Measurements from ENCODE around the gene FAM117A. TPM values are rescaled to one million over a fixed set of nuclear protein-coding genes. Genes with fewer than 3 reads are reported as not detected.

Gene FAM117A
- total RNA-seq, 1 experiment from 2014 or later = 26.2 TPM

DNA sequence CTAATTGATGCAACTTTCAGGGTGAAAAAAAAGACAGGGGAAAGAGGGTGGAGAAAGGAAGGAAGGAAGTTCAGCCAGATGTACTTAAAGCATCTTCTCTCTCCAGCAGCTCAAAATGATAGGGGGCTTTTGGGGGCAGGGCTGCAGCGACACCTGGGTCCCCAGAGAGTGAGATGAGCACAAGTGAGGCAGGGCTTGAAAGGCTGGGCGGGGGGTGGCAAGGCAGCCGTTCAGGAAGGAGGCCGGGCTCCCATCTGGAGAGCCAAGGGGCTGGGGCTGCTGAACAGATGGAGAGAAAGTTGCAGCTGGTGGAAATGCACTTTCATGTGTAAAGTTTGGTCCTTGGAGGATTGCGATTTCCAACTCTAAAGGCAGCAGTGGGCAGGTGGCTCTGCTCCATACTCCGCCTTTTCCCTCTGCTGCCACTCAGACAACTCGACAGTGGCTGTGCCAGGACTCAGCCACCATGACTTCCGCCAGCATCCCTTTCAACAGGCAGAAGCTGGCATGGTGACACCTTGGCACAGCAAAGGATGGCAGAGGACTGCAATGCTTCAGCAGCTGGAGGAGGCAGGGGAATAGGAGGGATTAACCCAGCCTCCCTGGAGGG lies 63.9 kb downstream of the FAM117A start:
- H3K27ac Mint-ChIP-seq = no peak overlapping the region
- POLR2A ChIA-PET = interaction anchor here (1.1 kb wide), 1 partner anchor 64 kb away, joined by 4 read pairs; the partner anchor contains the start of gene FAM117A
- DNase-seq (ENCODE audit: low spot score) (no peak), ATAC-seq (no peak)
- H3K4me3 Mint-ChIP-seq = no peak overlapping the region
- CTCF ChIA-PET = interaction anchor here (0.6 to 10.8 kb wide), 4 partner anchors 8 to 130 kb away, joined by 3 to 99 read pairs (median 8); partner anchors contain the start of genes NXPH3 and SLC35B1
- no peak for TF ChIP-seq ZNF416 (CRISPR knock-in tag; IDR thresholded peaks at IDR 0.05)
- TF ChIP-seq, protein P1, sequence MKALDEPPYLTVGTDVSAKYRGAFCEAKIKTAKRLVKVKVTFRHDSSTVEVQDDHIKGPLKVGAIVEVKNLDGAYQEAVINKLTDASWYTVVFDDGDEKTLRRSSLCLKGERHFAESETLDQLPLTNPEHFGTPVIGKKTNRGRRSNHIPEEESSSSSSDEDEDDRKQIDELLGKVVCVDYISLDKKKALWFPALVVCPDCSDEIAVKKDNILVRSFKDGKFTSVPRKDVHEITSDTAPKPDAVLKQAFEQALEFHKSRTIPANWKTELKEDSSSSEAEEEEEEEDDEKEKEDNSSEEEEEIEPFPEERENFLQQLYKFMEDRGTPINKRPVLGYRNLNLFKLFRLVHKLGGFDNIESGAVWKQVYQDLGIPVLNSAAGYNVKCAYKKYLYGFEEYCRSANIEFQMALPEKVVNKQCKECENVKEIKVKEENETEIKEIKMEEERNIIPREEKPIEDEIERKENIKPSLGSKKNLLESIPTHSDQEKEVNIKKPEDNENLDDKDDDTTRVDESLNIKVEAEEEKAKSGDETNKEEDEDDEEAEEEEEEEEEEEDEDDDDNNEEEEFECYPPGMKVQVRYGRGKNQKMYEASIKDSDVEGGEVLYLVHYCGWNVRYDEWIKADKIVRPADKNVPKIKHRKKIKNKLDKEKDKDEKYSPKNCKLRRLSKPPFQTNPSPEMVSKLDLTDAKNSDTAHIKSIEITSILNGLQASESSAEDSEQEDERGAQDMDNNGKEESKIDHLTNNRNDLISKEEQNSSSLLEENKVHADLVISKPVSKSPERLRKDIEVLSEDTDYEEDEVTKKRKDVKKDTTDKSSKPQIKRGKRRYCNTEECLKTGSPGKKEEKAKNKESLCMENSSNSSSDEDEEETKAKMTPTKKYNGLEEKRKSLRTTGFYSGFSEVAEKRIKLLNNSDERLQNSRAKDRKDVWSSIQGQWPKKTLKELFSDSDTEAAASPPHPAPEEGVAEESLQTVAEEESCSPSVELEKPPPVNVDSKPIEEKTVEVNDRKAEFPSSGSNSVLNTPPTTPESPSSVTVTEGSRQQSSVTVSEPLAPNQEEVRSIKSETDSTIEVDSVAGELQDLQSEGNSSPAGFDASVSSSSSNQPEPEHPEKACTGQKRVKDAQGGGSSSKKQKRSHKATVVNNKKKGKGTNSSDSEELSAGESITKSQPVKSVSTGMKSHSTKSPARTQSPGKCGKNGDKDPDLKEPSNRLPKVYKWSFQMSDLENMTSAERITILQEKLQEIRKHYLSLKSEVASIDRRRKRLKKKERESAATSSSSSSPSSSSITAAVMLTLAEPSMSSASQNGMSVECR (CRISPR knock-in tag; IDR thresholded peaks at IDR 0.05; ENCODE audit: borderline replicate concordance) = no peak
- TF ChIP-seq, protein P2, sequence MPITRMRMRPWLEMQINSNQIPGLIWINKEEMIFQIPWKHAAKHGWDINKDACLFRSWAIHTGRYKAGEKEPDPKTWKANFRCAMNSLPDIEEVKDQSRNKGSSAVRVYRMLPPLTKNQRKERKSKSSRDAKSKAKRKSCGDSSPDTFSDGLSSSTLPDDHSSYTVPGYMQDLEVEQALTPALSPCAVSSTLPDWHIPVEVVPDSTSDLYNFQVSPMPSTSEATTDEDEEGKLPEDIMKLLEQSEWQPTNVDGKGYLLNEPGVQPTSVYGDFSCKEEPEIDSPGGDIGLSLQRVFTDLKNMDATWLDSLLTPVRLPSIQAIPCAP (CRISPR knock-in tag; IDR thresholded peaks at IDR 0.05) = no peak
- no peak for TF ChIP-seq ELF4 (CRISPR knock-in tag; IDR thresholded peaks at IDR 0.05; ENCODE audit: low read depth)
- no peak for TF ChIP-seq CBFB (CRISPR knock-in tag; IDR thresholded peaks at IDR 0.05; ENCODE audit: low read depth)
- TF ChIP-seq NFE2L1 (CRISPR knock-in tag; IDR thresholded peaks at IDR 0.05) = no peak
- TF ChIP-seq GTF2I (CRISPR knock-in tag; conservative IDR thresholded peaks at IDR 0.05) = no peak
- TF ChIP-seq ZNF232 (CRISPR knock-in tag; IDR thresholded peaks at IDR 0.05) = no peak
- TF ChIP-seq MXD4 (CRISPR knock-in tag; IDR thresholded peaks at IDR 0.05; ENCODE audit: borderline replicate concordance) = no peak
- TF ChIP-seq, protein P3, sequence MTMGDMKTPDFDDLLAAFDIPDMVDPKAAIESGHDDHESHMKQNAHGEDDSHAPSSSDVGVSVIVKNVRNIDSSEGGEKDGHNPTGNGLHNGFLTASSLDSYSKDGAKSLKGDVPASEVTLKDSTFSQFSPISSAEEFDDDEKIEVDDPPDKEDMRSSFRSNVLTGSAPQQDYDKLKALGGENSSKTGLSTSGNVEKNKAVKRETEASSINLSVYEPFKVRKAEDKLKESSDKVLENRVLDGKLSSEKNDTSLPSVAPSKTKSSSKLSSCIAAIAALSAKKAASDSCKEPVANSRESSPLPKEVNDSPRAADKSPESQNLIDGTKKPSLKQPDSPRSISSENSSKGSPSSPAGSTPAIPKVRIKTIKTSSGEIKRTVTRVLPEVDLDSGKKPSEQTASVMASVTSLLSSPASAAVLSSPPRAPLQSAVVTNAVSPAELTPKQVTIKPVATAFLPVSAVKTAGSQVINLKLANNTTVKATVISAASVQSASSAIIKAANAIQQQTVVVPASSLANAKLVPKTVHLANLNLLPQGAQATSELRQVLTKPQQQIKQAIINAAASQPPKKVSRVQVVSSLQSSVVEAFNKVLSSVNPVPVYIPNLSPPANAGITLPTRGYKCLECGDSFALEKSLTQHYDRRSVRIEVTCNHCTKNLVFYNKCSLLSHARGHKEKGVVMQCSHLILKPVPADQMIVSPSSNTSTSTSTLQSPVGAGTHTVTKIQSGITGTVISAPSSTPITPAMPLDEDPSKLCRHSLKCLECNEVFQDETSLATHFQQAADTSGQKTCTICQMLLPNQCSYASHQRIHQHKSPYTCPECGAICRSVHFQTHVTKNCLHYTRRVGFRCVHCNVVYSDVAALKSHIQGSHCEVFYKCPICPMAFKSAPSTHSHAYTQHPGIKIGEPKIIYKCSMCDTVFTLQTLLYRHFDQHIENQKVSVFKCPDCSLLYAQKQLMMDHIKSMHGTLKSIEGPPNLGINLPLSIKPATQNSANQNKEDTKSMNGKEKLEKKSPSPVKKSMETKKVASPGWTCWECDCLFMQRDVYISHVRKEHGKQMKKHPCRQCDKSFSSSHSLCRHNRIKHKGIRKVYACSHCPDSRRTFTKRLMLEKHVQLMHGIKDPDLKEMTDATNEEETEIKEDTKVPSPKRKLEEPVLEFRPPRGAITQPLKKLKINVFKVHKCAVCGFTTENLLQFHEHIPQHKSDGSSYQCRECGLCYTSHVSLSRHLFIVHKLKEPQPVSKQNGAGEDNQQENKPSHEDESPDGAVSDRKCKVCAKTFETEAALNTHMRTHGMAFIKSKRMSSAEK (CRISPR knock-in tag; IDR thresholded peaks at IDR 0.05; ENCODE audit: borderline replicate concordance) = no peak
- no peak for TF ChIP-seq NR2C2 (CRISPR knock-in tag; IDR thresholded peaks at IDR 0.05)
- TF ChIP-seq, protein P4, sequence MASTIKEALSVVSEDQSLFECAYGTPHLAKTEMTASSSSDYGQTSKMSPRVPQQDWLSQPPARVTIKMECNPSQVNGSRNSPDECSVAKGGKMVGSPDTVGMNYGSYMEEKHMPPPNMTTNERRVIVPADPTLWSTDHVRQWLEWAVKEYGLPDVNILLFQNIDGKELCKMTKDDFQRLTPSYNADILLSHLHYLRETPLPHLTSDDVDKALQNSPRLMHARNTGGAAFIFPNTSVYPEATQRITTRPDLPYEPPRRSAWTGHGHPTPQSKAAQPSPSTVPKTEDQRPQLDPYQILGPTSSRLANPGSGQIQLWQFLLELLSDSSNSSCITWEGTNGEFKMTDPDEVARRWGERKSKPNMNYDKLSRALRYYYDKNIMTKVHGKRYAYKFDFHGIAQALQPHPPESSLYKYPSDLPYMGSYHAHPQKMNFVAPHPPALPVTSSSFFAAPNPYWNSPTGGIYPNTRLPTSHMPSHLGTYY (CRISPR knock-in tag; IDR thresholded peaks at IDR 0.05) = no peak
- TF ChIP-seq ZNF138 (CRISPR knock-in tag; conservative IDR thresholded peaks at IDR 0.05) = no peak
- no peak for TF ChIP-seq RELA (CRISPR knock-in tag; IDR thresholded peaks at IDR 0.05; ENCODE audit: borderline replicate concordance)
- no peak for TF ChIP-seq JUN (CRISPR knock-in tag; IDR thresholded peaks at IDR 0.05)
- TF ChIP-seq, protein P5, sequence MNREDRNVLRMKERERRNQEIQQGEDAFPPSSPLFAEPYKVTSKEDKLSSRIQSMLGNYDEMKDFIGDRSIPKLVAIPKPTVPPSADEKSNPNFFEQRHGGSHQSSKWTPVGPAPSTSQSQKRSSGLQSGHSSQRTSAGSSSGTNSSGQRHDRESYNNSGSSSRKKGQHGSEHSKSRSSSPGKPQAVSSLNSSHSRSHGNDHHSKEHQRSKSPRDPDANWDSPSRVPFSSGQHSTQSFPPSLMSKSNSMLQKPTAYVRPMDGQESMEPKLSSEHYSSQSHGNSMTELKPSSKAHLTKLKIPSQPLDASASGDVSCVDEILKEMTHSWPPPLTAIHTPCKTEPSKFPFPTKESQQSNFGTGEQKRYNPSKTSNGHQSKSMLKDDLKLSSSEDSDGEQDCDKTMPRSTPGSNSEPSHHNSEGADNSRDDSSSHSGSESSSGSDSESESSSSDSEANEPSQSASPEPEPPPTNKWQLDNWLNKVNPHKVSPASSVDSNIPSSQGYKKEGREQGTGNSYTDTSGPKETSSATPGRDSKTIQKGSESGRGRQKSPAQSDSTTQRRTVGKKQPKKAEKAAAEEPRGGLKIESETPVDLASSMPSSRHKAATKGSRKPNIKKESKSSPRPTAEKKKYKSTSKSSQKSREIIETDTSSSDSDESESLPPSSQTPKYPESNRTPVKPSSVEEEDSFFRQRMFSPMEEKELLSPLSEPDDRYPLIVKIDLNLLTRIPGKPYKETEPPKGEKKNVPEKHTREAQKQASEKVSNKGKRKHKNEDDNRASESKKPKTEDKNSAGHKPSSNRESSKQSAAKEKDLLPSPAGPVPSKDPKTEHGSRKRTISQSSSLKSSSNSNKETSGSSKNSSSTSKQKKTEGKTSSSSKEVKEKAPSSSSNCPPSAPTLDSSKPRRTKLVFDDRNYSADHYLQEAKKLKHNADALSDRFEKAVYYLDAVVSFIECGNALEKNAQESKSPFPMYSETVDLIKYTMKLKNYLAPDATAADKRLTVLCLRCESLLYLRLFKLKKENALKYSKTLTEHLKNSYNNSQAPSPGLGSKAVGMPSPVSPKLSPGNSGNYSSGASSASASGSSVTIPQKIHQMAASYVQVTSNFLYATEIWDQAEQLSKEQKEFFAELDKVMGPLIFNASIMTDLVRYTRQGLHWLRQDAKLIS (CRISPR knock-in tag; IDR thresholded peaks at IDR 0.05; ENCODE audit: borderline replicate concordance) = no peak
- TF ChIP-seq ZBTB21 (CRISPR knock-in tag; IDR thresholded peaks at IDR 0.05; ENCODE audit: borderline replicate concordance) = no peak
- TF ChIP-seq SMAD4 (CRISPR knock-in tag; IDR thresholded peaks at IDR 0.05) = no peak
- H3K27me3 Mint-ChIP-seq (ENCODE audit: low read depth) = no peaks in the 10 kb centered on the region
- peaks cover 3% of the 10 kb centered on the region for H3K4me1 Mint-ChIP-seq
- peaks cover 30% of the 10 kb centered on the region for H3K36me3 Mint-ChIP-seq
- H3K9me3 Mint-ChIP-seq = no peaks in the 10 kb centered on the region
